OCI-LY1 (cell line): ENCODE results near the gene CDAN1.
"Not testable (repeated sequence)": the region's sequence is repeated elsewhere in the genome, so short reads cannot be mapped to it uniquely, and the experiment has no call there.

Experiments used
- H2AFZ ChIP-seq: fragments of 200-600 bp; sonication (generic), shearing (Covaris generic); 2 replicates; pipeline ENCODE4 v1.6.0; 2014; ENCODE audit warnings: antibody characterized with exemption, mild to moderate bottlenecking, low read length
- H3F3A ChIP-seq: fragments of 200-600 bp; sonication (generic), shearing (Covaris generic); 2 replicates; pipeline ENCODE4 v1.6.0; 2014; ENCODE audit warnings: mild to moderate bottlenecking, antibody characterized with exemption, low read length, moderate library complexity; ENCODE audit not compliant: insufficient read depth
- H3K27ac ChIP-seq: fragments of 200-600 bp; sonication (generic); 2 replicates; pipeline ENCODE4 v1.5.1; 2014; ENCODE audit warnings: low read length, mixed run types, mild to moderate bottlenecking, low read depth; ENCODE audit not compliant: poor library complexity, severe bottlenecking
- H3K27me3 ChIP-seq: fragments of 200-600 bp; sonication (generic); 2 replicates; pipeline ENCODE4 v1.6.0; 2014; ENCODE audit warnings: antibody characterized with exemption, mild to moderate bottlenecking, low read length, moderate library complexity; ENCODE audit not compliant: insufficient read depth
- H3K36me3 ChIP-seq: fragments of 200-600 bp; sonication (generic); 2 replicates; pipeline ENCODE4 v1.6.1; 2014; ENCODE audit warnings: mild to moderate bottlenecking, antibody characterized with exemption, low read length, moderate library complexity, mixed read lengths; ENCODE audit not compliant: insufficient read depth
- H3K4me1 ChIP-seq: fragments of 200-600 bp; sonication (generic); 2 replicates; pipeline ENCODE4 v1.5.1; 2014; ENCODE audit warnings: mild to moderate bottlenecking, low read length, moderate library complexity; ENCODE audit not compliant: insufficient read depth, severe bottlenecking
- H3K4me2 ChIP-seq: fragments of 200-600 bp; sonication (generic), shearing (Covaris generic); 2 replicates; pipeline ENCODE4 v1.6.1; 2014; ENCODE audit warnings: low read length
- H3K4me3 ChIP-seq: fragments of 200-600 bp; sonication (generic); 2 replicates; pipeline ENCODE4 v1.5.1; 2014; ENCODE audit warnings: low read length, low read depth, mild to moderate bottlenecking, mixed read lengths; ENCODE audit not compliant: poor library complexity, severe bottlenecking
- H3K79me2 ChIP-seq: fragments of 200-600 bp; shearing (Covaris generic); 2 replicates; pipeline ENCODE4 v1.6.1; 2016; ENCODE audit warnings: mixed run types, low read length, mixed read lengths; ENCODE audit not compliant: insufficient read depth
- H3K9ac ChIP-seq: fragments of 200-600 bp; sonication (generic), shearing (Covaris generic); 2 replicates; pipeline ENCODE4 v1.6.1; 2014; ENCODE audit warnings: mild to moderate bottlenecking, low read length, mixed read lengths
- H3K9me2 ChIP-seq: fragments of 200-600 bp; sonication (generic), shearing (Covaris generic); 2 replicates; pipeline ENCODE4 v1.6.1; 2014; ENCODE audit warnings: low read depth, mild to moderate bottlenecking, low read length, mixed read lengths
- H3K9me3 ChIP-seq: fragments of 200-600 bp; shearing (Covaris generic); 2 replicates; pipeline ENCODE4 v1.6.1; 2014; ENCODE audit warnings: low read length, mixed read lengths
- H4K20me1 ChIP-seq: fragments of 200-600 bp; sonication (generic), shearing (Covaris generic); 2 replicates; pipeline ENCODE4 v1.6.0; 2016; ENCODE audit warnings: mild to moderate bottlenecking, low read length; ENCODE audit not compliant: insufficient read depth
- EZH2 ChIP-seq: fragments of 200-600 bp; sonication (generic), shearing (Covaris generic); IDR thresholded peaks from 2 replicates; pipeline ENCODE4 v1.8.0; 2017; ENCODE audit warnings: borderline replicate concordance, mixed run types, mild to moderate bottlenecking, antibody characterized with exemption, low read length, moderate library complexity, mixed read lengths
- TF ChIP-seq, protein P1 (sequence below): fragments of 200-600 bp; sonication (generic), shearing (Covaris generic); IDR thresholded peaks from 2 replicates; pipeline ENCODE4 v1.5.1; 2017; ENCODE audit warnings: mild to moderate bottlenecking, antibody characterized with exemption, low read length, moderate library complexity, mixed read lengths

CDAN1 gene

GRCh38 chr15:42772144-42772543 lies 35.2 kb upstream of the CDAN1 start:
- H3F3A ChIP-seq: no peaks in the 10 kb centered on the region
- no peaks in the 10 kb centered on the region for H3K9me3 ChIP-seq
- H3K4me1 ChIP-seq: no peaks in the 10 kb centered on the region
- H2AFZ ChIP-seq: no peak overlapping the region
- no peak overlapping the region for H3K9ac ChIP-seq
- H3K79me2 ChIP-seq: no peaks in the 10 kb centered on the region
- no peaks in the 10 kb centered on the region for H3K9me2 ChIP-seq
- H3K27me3 ChIP-seq: no peaks in the 10 kb centered on the region
- H3K4me3 ChIP-seq: no peak overlapping the region
- H3K36me3 ChIP-seq: peaks cover 32% of the 10 kb centered on the region
- TF ChIP-seq, protein P1, sequence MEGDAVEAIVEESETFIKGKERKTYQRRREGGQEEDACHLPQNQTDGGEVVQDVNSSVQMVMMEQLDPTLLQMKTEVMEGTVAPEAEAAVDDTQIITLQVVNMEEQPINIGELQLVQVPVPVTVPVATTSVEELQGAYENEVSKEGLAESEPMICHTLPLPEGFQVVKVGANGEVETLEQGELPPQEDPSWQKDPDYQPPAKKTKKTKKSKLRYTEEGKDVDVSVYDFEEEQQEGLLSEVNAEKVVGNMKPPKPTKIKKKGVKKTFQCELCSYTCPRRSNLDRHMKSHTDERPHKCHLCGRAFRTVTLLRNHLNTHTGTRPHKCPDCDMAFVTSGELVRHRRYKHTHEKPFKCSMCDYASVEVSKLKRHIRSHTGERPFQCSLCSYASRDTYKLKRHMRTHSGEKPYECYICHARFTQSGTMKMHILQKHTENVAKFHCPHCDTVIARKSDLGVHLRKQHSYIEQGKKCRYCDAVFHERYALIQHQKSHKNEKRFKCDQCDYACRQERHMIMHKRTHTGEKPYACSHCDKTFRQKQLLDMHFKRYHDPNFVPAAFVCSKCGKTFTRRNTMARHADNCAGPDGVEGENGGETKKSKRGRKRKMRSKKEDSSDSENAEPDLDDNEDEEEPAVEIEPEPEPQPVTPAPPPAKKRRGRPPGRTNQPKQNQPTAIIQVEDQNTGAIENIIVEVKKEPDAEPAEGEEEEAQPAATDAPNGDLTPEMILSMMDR: no peak
- TF ChIP-seq EZH2: no peak
- no peak overlapping the region for H3K4me2 ChIP-seq
- no peaks in the 10 kb centered on the region for H4K20me1 ChIP-seq
- no peak overlapping the region for H3K27ac ChIP-seq

GRCh38 chr15:42766109-42766508 lies 29.2 kb upstream of the CDAN1 start:
- H3K4me3 ChIP-seq, H3K9me3 ChIP-seq, H3K27me3 ChIP-seq, H3K79me2 ChIP-seq, H3K4me2 ChIP-seq, H3F3A ChIP-seq, H3K4me1 ChIP-seq, H3K27ac ChIP-seq, H4K20me1 ChIP-seq, H3K9me2 ChIP-seq, H3K9ac ChIP-seq, H2AFZ ChIP-seq, H3K36me3 ChIP-seq: not testable (repeated sequence)

- H3K27me3 ChIP-seq, H4K20me1 ChIP-seq, H3F3A ChIP-seq, H3K27ac ChIP-seq, H3K4me1 ChIP-seq, H3K4me3 ChIP-seq, H3K9me2 ChIP-seq, H3K4me2 ChIP-seq, H3K36me3 ChIP-seq, H3K9ac ChIP-seq, H2AFZ ChIP-seq, H3K79me2 ChIP-seq: not testable (repeated sequence)
- peaks cover 13% of the 10 kb centered on the region for H3K9me3 ChIP-seq
Observed at GRCh38 chr15:42764154-42764731, 27.3 kb upstream of the CDAN1 start.

DNA sequence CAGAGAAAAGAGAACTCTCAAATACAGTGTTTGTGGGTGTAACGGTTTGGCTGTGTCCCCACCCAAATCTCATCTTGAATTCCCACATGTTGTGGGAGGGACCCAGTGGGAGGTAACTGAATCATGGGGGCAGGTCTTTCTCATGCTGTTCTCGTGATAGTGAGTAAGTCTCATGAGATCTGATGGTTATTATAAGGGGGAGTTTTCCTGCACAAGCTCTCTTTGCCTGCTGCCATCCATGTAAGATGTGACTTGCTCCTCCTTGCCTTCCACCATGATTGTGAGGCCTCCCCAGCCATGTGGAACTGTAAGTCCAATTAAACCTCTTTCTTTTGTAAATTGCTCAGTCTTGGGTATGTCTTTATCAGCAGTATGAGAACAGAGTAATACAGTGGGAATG lies 24.9 kb upstream of the CDAN1 start:
- H3K9me2 ChIP-seq, H3K9ac ChIP-seq, H3K4me3 ChIP-seq, H2AFZ ChIP-seq, H3K79me2 ChIP-seq, H3K4me1 ChIP-seq, H3K36me3 ChIP-seq, H3K27ac ChIP-seq, H4K20me1 ChIP-seq, H3K27me3 ChIP-seq, H3K4me2 ChIP-seq, H3F3A ChIP-seq: not testable (repeated sequence)
- H3K9me3 ChIP-seq: peaks cover 13% of the 10 kb centered on the region

DNA sequence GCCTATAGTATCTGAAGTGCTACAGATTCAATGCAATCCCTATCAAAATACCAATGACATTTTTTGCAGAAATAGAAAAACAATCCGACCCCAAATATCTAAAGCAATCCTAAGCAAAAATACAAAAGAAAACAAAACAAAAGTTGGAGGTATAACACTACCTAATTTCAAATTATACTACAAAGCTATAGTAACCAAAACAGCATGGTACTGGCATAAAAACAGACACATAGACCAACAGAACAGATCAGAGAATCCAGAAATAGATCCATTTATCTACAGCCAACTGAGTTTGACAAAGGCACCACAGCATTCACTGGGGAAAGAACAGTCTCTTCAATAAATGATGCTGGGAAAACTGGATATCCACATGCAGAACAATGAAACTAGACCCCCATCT lies 23.8 kb upstream of the CDAN1 start:
- Histone ChIP-seq H4K20me1 (no peaks in the 10 kb centered on the region), H3K27me3 (no peaks in the 10 kb centered on the region), H3K27ac (no peak overlapping the region), H3K4me2 (no peak overlapping the region), H3K9ac (no peak overlapping the region), H3K4me3 (no peak overlapping the region), H3K79me2 (no peaks in the 10 kb centered on the region), H3K4me1 (no peaks in the 10 kb centered on the region), H3K9me3 (peaks cover 13% of the 10 kb centered on the region), H2AFZ (no peak overlapping the region), H3K9me2 (no peaks in the 10 kb centered on the region), H3K36me3 (no peaks in the 10 kb centered on the region; the same call in 1 of the 2 replicates), H3F3A (no peaks in the 10 kb centered on the region)
- TF ChIP-seq, protein P1: no peak
- TF ChIP-seq EZH2: no peak
